ENCODE measurements around the gene FAM32A.

The FAM32A gene

GRCh38 chr19:16208847-16209665 is 23.8 kb downstream of the FAM32A start:
- TF ChIP-seq CTCF (IDR thresholded peaks at IDR 0.05; ENCODE audit: low read depth, low read length, missing control alignments): no peak
- no peak overlapping the region for H3K4me3 ChIP-seq (replicated peaks; ENCODE audit: low read depth, low read length)
- DNase-seq (ENCODE audit: extremely low read depth, low read depth): no peak

GRCh38 chr19:16210168-16210567 is 25.0 kb downstream of the FAM32A start:
- DNase-seq (ENCODE audit: extremely low read depth, low read depth): no peak
- TF ChIP-seq CTCF (IDR thresholded peaks at IDR 0.05; ENCODE audit: low read depth, low read length, missing control alignments): no peak
- H3K4me3 ChIP-seq (replicated peaks; ENCODE audit: low read depth, low read length): no peak overlapping the region

- TF ChIP-seq CTCF (IDR thresholded peaks at IDR 0.05; ENCODE audit: low read depth, low read length, missing control alignments): no peak
- no peak overlapping the region for H3K4me3 ChIP-seq (replicated peaks; ENCODE audit: low read depth, low read length)
- DNase-seq (ENCODE audit: extremely low read depth, low read depth): no peak
Measured at GRCh38 chr19:16213076-16213475, 27.9 kb downstream of the FAM32A start.

- no peak overlapping the region for H3K4me3 ChIP-seq (replicated peaks; ENCODE audit: low read depth, low read length)
- DNase-seq (ENCODE audit: extremely low read depth, low read depth): no peak
- no peak for TF ChIP-seq CTCF (IDR thresholded peaks at IDR 0.05; ENCODE audit: low read depth, low read length, missing control alignments)
Measured at GRCh38 chr19:16216744-16217670, 31.8 kb downstream of the FAM32A start.

- no peak for DNase-seq (ENCODE audit: extremely low read depth, low read depth)
- TF ChIP-seq CTCF (IDR thresholded peaks at IDR 0.05; ENCODE audit: low read depth, low read length, missing control alignments): no peak
- H3K4me3 ChIP-seq (replicated peaks; ENCODE audit: low read depth, low read length): no peak overlapping the region
Measured at GRCh38 chr19:16217716-16218451, 32.7 kb downstream of the FAM32A start.

- no peak for DNase-seq (ENCODE audit: extremely low read depth, low read depth)
- H3K4me3 ChIP-seq (replicated peaks; ENCODE audit: low read depth, low read length): no peak overlapping the region
- no peak for TF ChIP-seq CTCF (IDR thresholded peaks at IDR 0.05; ENCODE audit: low read depth, low read length, missing control alignments)
Measured at GRCh38 chr19:16218851-16219250, 33.6 kb downstream of the FAM32A start.

All from HFF-Myc (cell line).